HEK293 (cell line): Measurements from ENCODE around the gene FAM174B.

Experiments
- CTCF ChIA-PET: fragments of 350-600 bp; formaldehyde crosslinking; extraction: SDS; loops from one replicate; lab custom pipeline; 2021; ENCODE audit warnings: antibody characterized with exemption; lab: Yijun Ruan, JAX
- POLR2A ChIA-PET: fragments of 300-600 bp; formaldehyde crosslinking; extraction: SDS; loops from one replicate; lab custom pipeline; 2020; ENCODE audit warnings: antibody characterized with exemption, inconsistent platforms; lab: Yijun Ruan, JAX
- H3K27ac ChIP-seq: fragments of 200-500 bp; sonication (Bioruptor generic); 2 replicates; pipeline ENCODE4 v1.5.1; 2014; ENCODE audit warnings: low read depth, low read length, control low read depth, inconsistent platforms; ENCODE audit errors: extremely low read depth
- H3K36me3 ChIP-seq, 2 experiments: fragments of 200-500 bp in 1 of 2; sonication (Bioruptor generic) in 1 of 2; 1 replicate in 1 of 2; 2 replicates in 1 of 2; pipeline ENCODE4 v1.5.1; 2014 to 2017; ENCODE audit warnings: inconsistent platforms in 2 of 2, low read length in 2 of 2; ENCODE audit not compliant: control insufficient read depth in 2 of 2, insufficient read depth in 1 of 2
- H3K4me1 ChIP-seq: fragments of 200-500 bp; sonication (Bioruptor generic); 2 replicates; pipeline ENCODE4 v1.5.1; 2014; ENCODE audit warnings: mild to moderate bottlenecking, low read length, inconsistent platforms; ENCODE audit not compliant: control insufficient read depth, insufficient read depth
- H3K4me3 ChIP-seq: 2 replicates; pipeline ENCODE4 v1.5.1; 2011; ENCODE audit warnings: low read depth, mild to moderate bottlenecking, control low read depth, low read length, moderate library complexity
- H3K9me3 ChIP-seq: fragments of 200-500 bp; sonication (Bioruptor generic); 2 replicates; pipeline ENCODE4 v1.5.1; 2014; ENCODE audit warnings: low read depth, low read length, inconsistent platforms; ENCODE audit not compliant: control insufficient read depth, insufficient read depth
- AEBP2 ChIP-seq: fragments of 450-650 bp; formaldehyde crosslinking; IDR thresholded peaks from 2 replicates; pipeline ENCODE4 v1.5.1; 2016; ENCODE audit warnings: missing biosample characterization, missing genetic modification characterization, borderline replicate concordance
- BCL11B ChIP-seq: fragments of 450-650 bp; formaldehyde crosslinking; IDR thresholded peaks from 2 replicates; pipeline ENCODE4 v1.5.1; 2016; ENCODE audit warnings: low read depth, missing biosample characterization, missing genetic modification characterization
- CTCF ChIP-seq: fragments of 450-650 bp; formaldehyde crosslinking; IDR thresholded peaks from 2 replicates; pipeline ENCODE4 v1.5.1; 2016; ENCODE audit warnings: missing biosample characterization, missing genetic modification characterization
- HOXD13 ChIP-seq: sonication (generic); formaldehyde crosslinking; IDR thresholded peaks from 2 replicates; pipeline ENCODE4 v1.8.0; 2022; ENCODE audit warnings: missing genetic modification reagents, borderline replicate concordance
- KLF1 ChIP-seq: fragments of 450-650 bp; formaldehyde crosslinking; IDR thresholded peaks from 2 replicates; pipeline ENCODE4 v1.5.1; 2016; ENCODE audit warnings: missing biosample characterization, missing genetic modification characterization
- MZF1 ChIP-seq: fragments of 450-650 bp; formaldehyde crosslinking; IDR thresholded peaks from 2 replicates; pipeline ENCODE4 v1.5.1; 2017; ENCODE audit warnings: missing biosample characterization, missing genetic modification characterization, borderline replicate concordance
- REPIN1 ChIP-seq: fragments of 450-650 bp; formaldehyde crosslinking; IDR thresholded peaks from 2 replicates; pipeline ENCODE4 v1.5.1; 2017; ENCODE audit warnings: missing biosample characterization, missing genetic modification characterization, low read depth
- SCRT1 ChIP-seq: fragments of 450-650 bp; formaldehyde crosslinking; IDR thresholded peaks from 2 replicates; pipeline ENCODE4 v1.5.1; 2016; ENCODE audit warnings: missing biosample characterization, missing genetic modification characterization, borderline replicate concordance
- WT1 ChIP-seq: fragments of 450-650 bp; formaldehyde crosslinking; IDR thresholded peaks from 2 replicates; pipeline ENCODE4 v1.5.1; 2016; ENCODE audit warnings: missing biosample characterization, missing genetic modification characterization
- ZNF114 ChIP-seq: fragments of 450-650 bp; formaldehyde crosslinking; IDR thresholded peaks from 2 replicates; pipeline ENCODE4 v1.5.0; 2017; ENCODE audit warnings: missing biosample characterization, missing genetic modification characterization
- ZNF155 ChIP-seq: fragments of 450-650 bp; formaldehyde crosslinking; IDR thresholded peaks from 2 replicates; pipeline ENCODE4 v1.5.1; 2016; ENCODE audit warnings: missing biosample characterization, missing genetic modification characterization
- ZNF16 ChIP-seq: fragments of 450-650 bp; formaldehyde crosslinking; IDR thresholded peaks from 2 replicates; pipeline ENCODE4 v1.5.1; 2016; ENCODE audit warnings: low read depth, missing biosample characterization, missing genetic modification characterization
- ZNF211 ChIP-seq: fragments of 450-650 bp; formaldehyde crosslinking; IDR thresholded peaks from 2 replicates; pipeline ENCODE4 v1.5.1; 2016; ENCODE audit warnings: low read depth, missing biosample characterization, missing genetic modification characterization
- ZNF292 ChIP-seq: fragments of 450-650 bp; formaldehyde crosslinking; IDR thresholded peaks from 2 replicates; pipeline ENCODE4 v1.5.1; 2016; ENCODE audit warnings: low read depth, missing biosample characterization, missing genetic modification characterization, borderline replicate concordance
- ZNF366 ChIP-seq: fragments of 450-650 bp; formaldehyde crosslinking; conservative IDR thresholded peaks from 2 replicates; pipeline ENCODE4 v1.5.1; 2016; ENCODE audit warnings: missing biosample characterization, missing genetic modification characterization
- ZNF433 ChIP-seq: fragments of 450-650 bp; formaldehyde crosslinking; IDR thresholded peaks from 2 replicates; pipeline ENCODE4 v1.5.1; 2016; ENCODE audit warnings: missing biosample characterization, missing genetic modification characterization, low read depth
- ZNF514 ChIP-seq: fragments of 450-650 bp; formaldehyde crosslinking; IDR thresholded peaks from 2 replicates; pipeline ENCODE4 v1.5.1; 2016; ENCODE audit warnings: missing biosample characterization, missing genetic modification characterization
- ZNF561 ChIP-seq: fragments of 450-650 bp; IDR thresholded peaks from 2 replicates; pipeline ENCODE4 v1.5.1; 2018; ENCODE audit warnings: missing biosample characterization, missing genetic modification characterization, borderline replicate concordance
- ZNF639 ChIP-seq: fragments of 450-650 bp; formaldehyde crosslinking; IDR thresholded peaks from 2 replicates; pipeline ENCODE4 v1.5.1; 2016; ENCODE audit warnings: missing biosample characterization, missing genetic modification characterization
- ZNF670 ChIP-seq: fragments of 450-650 bp; formaldehyde crosslinking; IDR thresholded peaks from 2 replicates; pipeline ENCODE4 v1.5.1; 2016; ENCODE audit warnings: missing biosample characterization, missing genetic modification characterization, low read depth
- ZSCAN18 ChIP-seq: fragments of 450-650 bp; formaldehyde crosslinking; IDR thresholded peaks from 2 replicates; pipeline ENCODE4 v1.5.1; 2016; ENCODE audit warnings: missing biosample characterization, missing genetic modification characterization

Gene FAM174B

GRCh38 chr15:92627014-92627413 is 28.6 kb downstream of the FAM174B start (continued):
- TF ChIP-seq CTCF (no peak), KLF1 (tag by site-specific recombination) (no peak), ZNF114 (tag by site-specific recombination) (no peak), ZNF292 (tag by site-specific recombination) (no peak), ZSCAN18 (tag by site-specific recombination) (no peak), BCL11B (no peak), ZNF366 (no peak)

GRCh38 chr15:92625251-92625980 is 30.2 kb downstream of the FAM174B start:
- H3K36me3 ChIP-seq = peaks cover 0 to 5% of the 10 kb centered on the region in 2 experiments; a peak in 1 of 3 replicates
- CTCF ChIA-PET = interaction anchor here (0.6 kb wide), 1 partner anchor 1598 kb away, joined by 3 read pairs; no protein-coding TSS in a partner anchor
- TF ChIP-seq ZNF514 (tag by site-specific recombination) (no peak), WT1 (no peak), SCRT1 (tag by site-specific recombination) (no peak), ZNF433 (no peak), ZNF16 (tag by site-specific recombination) (no peak), ZNF561 (tag by site-specific recombination) (no peak), AEBP2 (tag by site-specific recombination) (no peak), ZNF155 (tag by site-specific recombination) (no peak), ZNF639 (tag by site-specific recombination) (no peak), ZNF211 (tag by site-specific recombination) (no peak), KLF1 (tag by site-specific recombination) (no peak), HOXD13 (CRISPR knock-in tag) (no peak), ZNF366 (no peak), ZNF670 (tag by site-specific recombination) (no peak), MZF1 (tag by site-specific recombination) (no peak), REPIN1 (tag by site-specific recombination) (no peak)
- no peaks in the 10 kb centered on the region for H3K9me3 ChIP-seq
- no peak overlapping the region for H3K4me3 ChIP-seq
- no peak overlapping the region for H3K27ac ChIP-seq
- POLR2A ChIA-PET = no interaction called here
- H3K4me1 ChIP-seq = no peaks in the 10 kb centered on the region
